K562 (cell line): ENCODE measurements around the gene MYADML2. TPM values are rescaled to one million over a fixed set of nuclear protein-coding genes. Genes with fewer than 3 reads are reported as not detected.
A peak's percentile ranks its signal among the peaks of the same experiment; 100 is the strongest.

Source experiments
- ATAC-seq: fragments of 200-7000 bp; cut with Tn5 transposase; 3 replicates; pipeline ENCODE4 v1.9.1; 2020; ENCODE audit warnings: moderate library complexity
- BruUV-seq: library from RNA; stranded (reverse); fragments of 400-500 nt; replicated peaks from 2 replicates; lab custom pipeline; 2021; lab: Mats Ljungman, UMichigan
- CTCF ChIA-PET: fragments of 300-600 bp; formaldehyde crosslinking; extraction: SDS; loops from one replicate; lab custom pipeline; 2021; ENCODE audit warnings: low intra/inter-chr PET ratio; lab: Yijun Ruan, JAX
- POLR2A ChIA-PET: fragments of 300-600, 350-650 bp; sonication (Branson Sonifier 250); formaldehyde crosslinking; extraction: SDS; loops from one replicate; lab custom pipeline; 2021; ENCODE audit warnings: antibody characterized with exemption, inconsistent platforms; lab: Yijun Ruan, JAX
- DNase-seq, 4 experiments: peaks; one replicate each; pipeline versions ENCODE4 v3.0.0 to v3.0.0-alpha.2; 2011 to 2018; ENCODE audit warnings: low spot score in 3 of 4, mixed read lengths in 3 of 4; ENCODE audit errors: extremely low read depth in 1 of 4
- FAIRE-seq: peaks from 2 replicates; lab custom pipeline; 2011; peaks lifted over from hg19 to GRCh38; lab: Jason Lieb, UNC
- H2AFZ ChIP-seq: 2 replicates; pipeline ENCODE4 v1.6.0; 2011; ENCODE audit warnings: low read depth, low read length, control low read depth, inconsistent platforms
- H3K27ac ChIP-seq: fragments of 200-600 bp; 3 replicates; pipeline ENCODE4 v1.8.0; 2011; ENCODE audit warnings: low read depth, mild to moderate bottlenecking, control low read depth, inconsistent platforms, low read length, moderate library complexity, mixed read lengths; ENCODE audit errors: extremely low read depth
- H3K27me3 ChIP-seq, 2 experiments: fragments of 300-600 bp in 1 of 2; 2 replicates in 1 of 2; 3 replicates in 1 of 2; pipeline versions ENCODE4 v1.6.0 to v1.8.0; 2011; ENCODE audit warnings: inconsistent platforms in 2 of 2, low read length in 2 of 2, mild to moderate bottlenecking in 1 of 2, mixed read lengths in 1 of 2, moderate library complexity in 1 of 2; ENCODE audit not compliant: control insufficient read depth in 2 of 2, insufficient read depth in 2 of 2
- H3K36me3 ChIP-seq: fragments of 300-600 bp; 3 replicates; pipeline ENCODE4 v1.8.0; 2011; ENCODE audit warnings: mild to moderate bottlenecking, low read length, inconsistent platforms; ENCODE audit not compliant: control insufficient read depth, insufficient read depth
- H3K4me1 ChIP-seq, 2 experiments: fragments of 200-600 bp in 1 of 2; replicated peaks in 1 of 2; 2 replicates in 1 of 2; 3 replicates in 1 of 2; pipeline versions ENCODE4 v1.5.1 to v1.8.0; 2011; ENCODE audit warnings: inconsistent platforms in 2 of 2, low read length in 2 of 2, mild to moderate bottlenecking in 1 of 2, mixed read lengths in 1 of 2, moderate library complexity in 1 of 2; ENCODE audit not compliant: control insufficient read depth in 2 of 2, insufficient read depth in 2 of 2
- H3K4me2 ChIP-seq: 2 replicates; pipeline ENCODE4 v1.6.1; 2011; ENCODE audit warnings: low read length, control low read depth, inconsistent platforms, mixed read lengths; ENCODE audit not compliant: insufficient read depth
- H3K4me3 ChIP-seq: fragments of 200-600 bp; sonication (generic), shearing (Covaris generic); 2 replicates; pipeline ENCODE4 v1.5.1; 2016; ENCODE audit warnings: control low read depth, inconsistent platforms
- H3K79me2 ChIP-seq: fragments of 200-600 bp; 3 replicates; pipeline ENCODE4 v1.8.0; 2011; ENCODE audit warnings: low read length, inconsistent platforms; ENCODE audit not compliant: control insufficient read depth, insufficient read depth
- H3K9ac ChIP-seq, 2 experiments: 2 replicates each; pipeline versions ENCODE4 v1.6.0 to v1.6.1; 2011; ENCODE audit warnings: low read depth in 2 of 2, low read length in 2 of 2, control low read depth in 1 of 2, inconsistent platforms in 1 of 2, mild to moderate bottlenecking in 1 of 2, mixed read lengths in 1 of 2; ENCODE audit not compliant: insufficient read depth in 1 of 2
- H3K9me1 ChIP-seq: one replicate; pipeline ENCODE4 v1.6.0; 2011; ENCODE audit warnings: inconsistent platforms, mild to moderate bottlenecking, low read length, moderate library complexity; ENCODE audit not compliant: control insufficient read depth, insufficient read depth
- H3K9me3 ChIP-seq: replicated peaks from 2 replicates; pipeline ENCODE4 v1.5.1; 2011; ENCODE audit warnings: low read depth, low read length, inconsistent platforms; ENCODE audit not compliant: control insufficient read depth, insufficient read depth
- H4K20me1 ChIP-seq: replicated peaks from 2 replicates; pipeline ENCODE4 v1.6.1; 2011; ENCODE audit warnings: low read length, inconsistent platforms, mixed read lengths; ENCODE audit not compliant: control insufficient read depth, insufficient read depth
- FOXK1 ChIP-seq: sonication (generic); formaldehyde crosslinking; IDR thresholded peaks from 2 replicates; pipeline ENCODE4 v1.8.0; 2022; ENCODE audit warnings: missing genetic modification reagents, mild to moderate bottlenecking, borderline replicate concordance
- FOXP1 ChIP-seq: sonication (generic); formaldehyde crosslinking; IDR thresholded peaks from 2 replicates; pipeline ENCODE4 v1.8.0; 2022; ENCODE audit warnings: mild to moderate bottlenecking, missing genetic modification reagents
- NBN ChIP-seq: fragments of 450-650 bp; IDR thresholded peaks from 2 replicates; pipeline ENCODE4 v1.6.1; 2016; ENCODE audit warnings: low read depth, mild to moderate bottlenecking
- NCOA6 ChIP-seq: fragments of 450-650 bp; IDR thresholded peaks from 2 replicates; pipeline ENCODE4 v1.6.1; 2017; ENCODE audit warnings: mild to moderate bottlenecking
- ZNF282 ChIP-seq: sonication (generic); formaldehyde crosslinking; IDR thresholded peaks from 2 replicates; pipeline ENCODE4 v1.8.1; 2023; ENCODE audit warnings: missing genetic modification reagents
- ZNF445 ChIP-seq: fragments of 250-450 bp; sonication (Bioruptor Pico); IDR thresholded peaks from 2 replicates; pipeline ENCODE4 v1.4.0; 2020; ENCODE audit warnings: low read depth, mild to moderate bottlenecking, moderate library complexity
- ZNF77 ChIP-seq: fragments of 250-450 bp; sonication (Bioruptor Pico); IDR thresholded peaks from 2 replicates; pipeline ENCODE4 v1.5.0; 2020
- WGBS: fragments of 100-300 bp; shearing (Covaris generic); methylation state at CpG from one replicate; pipeline ENCODE4 v1.1.6; 2016; ENCODE audit warnings: low coverage, mixed read lengths; ENCODE audit not compliant: insufficient coverage; ENCODE audit errors: missing lambda C conversion rate; 5-methylcytosine and 5-hydroxymethylcytosine counted together
- in situ Hi-C: fragments of 300-500 bp; cut with MboI; formaldehyde crosslinking; loops from 4 replicates; pipeline ENCODE4 v1.15.0; 2018; ENCODE audit warnings: inconsistent platforms, mixed read lengths
- intact Hi-C: fragments of 100-400 bp; cut with micrococcal nuclease; formaldehyde crosslinking; loops from 2 replicates; pipeline ENCODE4 v1.14.2; 2022
- polyA plus RNA-seq, 8 experiments: library from polyadenylated mRNA; depleted of rRNA in 4 of 8; stranded (reverse) in 5 of 8; unstranded in 3 of 8; fragments of >200 nt; fragmentation: Nextera tagmentation in 2 of 8; fragmentation: Illumina TruSeq in 1 of 8; extraction: Ambion mirVana in 2 of 8; extraction: Trizol in 1 of 8; gene quantifications; 2 replicates each; pipeline versions ENCODE4 v1.2.1 to v1.2.3, GENCODE V29; 2011 to 2014; ENCODE audit warnings: inconsistent platforms in 1 of 8, missing spikeins in 1 of 8
- total RNA-seq, 7 experiments: library from RNA; depleted of rRNA in 6 of 7; stranded (reverse); fragments of >200 nt in 6 of 7; fragmentation: Illumina TruSeq in 2 of 7; extraction: Trizol in 2 of 7; gene quantifications; 2 replicates each; pipeline versions ENCODE4 v1.2.1 to v1.2.3, GENCODE V29; 2011 to 2021; ENCODE audit warnings: low replicate concordance in 1 of 7

Gene MYADML2
- total and polyA plus RNA-seq, 9 of the 15 experiments (the other 6 are each of a cell fraction or from before 2014, with no cell fraction given): not detected

- H3K36me3 ChIP-seq: peaks cover 84% of the 10 kb centered on the region; the same call in 2 of the 3 replicates
- no peaks in the 10 kb centered on the region for H3K27me3 ChIP-seq
- ATAC-seq: no peak
- intact Hi-C loops: no loop called here
- in situ Hi-C loops: no loop called here
- no peak overlapping the region for H2AFZ ChIP-seq
- POLR2A ChIA-PET: interaction anchor here (1.0 kb wide), 2 partner anchors 15 to 51 kb away, joined by 3 read pairs; no protein-coding TSS in a partner anchor
- H3K9me1 ChIP-seq: peaks cover 6% of the 10 kb centered on the region
- DNase-seq: no peak
- no peak overlapping the region for H3K4me2 ChIP-seq
- H3K9ac ChIP-seq: peak overlapping the region in 1 of 2 experiments; percentile 99; a peak in 2 of 4 replicates
- peaks cover 14% of the 10 kb centered on the region for H4K20me1 ChIP-seq
- FAIRE-seq: no peak
- CTCF ChIA-PET: no interaction called here
- peaks cover 31 to 95% of the 10 kb centered on the region in 2 experiments for H3K4me1 ChIP-seq
- BruUV-seq: no TSS peak
- no peak overlapping the region for H3K4me3 ChIP-seq
- peaks cover 24% of the 10 kb centered on the region for H3K79me2 ChIP-seq
- no peak for TF ChIP-seq NCOA6
- no peak for TF ChIP-seq ZNF77 (CRISPR knock-in tag)
- TF ChIP-seq ZNF282 (CRISPR knock-in tag): no peak
- no peak for TF ChIP-seq NBN
- no peak for TF ChIP-seq ZNF445
- TF ChIP-seq FOXK1 (CRISPR knock-in tag): no peak
- TF ChIP-seq FOXP1: no peak
- TF ChIP-seq, all 486 proteins: peak for 0
- WGBS: 89% methylated on average over 9 of the region's 11 CpGs
- Histone ChIP-seq H3K9me3 (no peaks in the 10 kb centered on the region), H3K27ac (no peak overlapping the region)
Observed at GRCh38 chr17:81908793-81909192, 38.2 kb downstream of the MYADML2 start.
